GM19351 (cell line): ENCODE results near the gene EPHB2.
"Not testable (repeated sequence)": the region's sequence is repeated elsewhere in the genome, so short reads cannot be mapped to it uniquely, and the experiment has no call there.

Experiments used
- ATAC-seq: cut with Tn5 transposase; IDR thresholded peaks from one replicate; pipeline ENCODE4 v1.9.1; 2021; ENCODE audit warnings: mild to moderate bottlenecking, moderate library complexity; ENCODE audit not compliant: unreplicated experiment

The EPHB2 gene

DNA sequence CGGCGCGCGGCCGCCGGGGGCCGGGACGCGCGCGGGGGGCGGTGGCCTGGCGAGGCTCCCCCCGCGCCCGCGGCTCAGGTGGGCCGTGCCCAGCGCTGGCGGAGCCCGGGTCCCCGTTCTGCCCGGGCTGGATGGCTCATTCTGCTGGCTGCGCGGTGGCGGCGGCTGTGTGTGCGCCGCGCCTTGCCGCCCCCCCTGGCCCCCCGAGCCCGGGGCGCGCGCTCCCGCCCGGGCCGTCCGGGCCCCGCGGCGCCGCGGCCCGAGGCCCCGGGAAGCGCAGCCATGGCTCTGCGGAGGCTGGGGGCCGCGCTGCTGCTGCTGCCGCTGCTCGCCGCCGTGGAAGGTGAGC is at the start of gene EPHB2:
EPHB2 (plus strand) TSS at position 139 of the 349 bp plus-strand sequence; CDS start at position 283, 144 bp downstream.
- ATAC-seq, result no peak

DNA sequence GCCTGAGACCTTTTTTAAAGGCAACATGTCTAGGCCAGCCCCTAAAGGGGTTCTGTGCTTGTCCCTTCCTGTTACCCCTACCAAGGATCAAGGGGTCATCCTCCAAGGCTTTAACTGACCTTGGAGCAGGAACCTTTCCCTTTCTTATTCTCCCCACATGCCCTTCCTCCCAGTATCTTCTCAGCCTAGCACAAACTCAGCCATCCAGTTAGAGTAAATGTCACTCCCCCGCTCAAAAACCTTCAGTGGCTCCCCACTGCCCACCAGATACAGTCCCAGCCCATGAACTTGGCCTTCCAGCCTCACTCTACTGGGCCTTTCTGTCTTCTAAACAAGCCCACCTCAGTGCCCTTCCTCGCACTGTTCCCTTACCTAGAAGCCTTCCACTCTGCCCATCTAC is 48.8 kb upstream of the EPHB2 start:
- ATAC-seq, result no peak

DNA sequence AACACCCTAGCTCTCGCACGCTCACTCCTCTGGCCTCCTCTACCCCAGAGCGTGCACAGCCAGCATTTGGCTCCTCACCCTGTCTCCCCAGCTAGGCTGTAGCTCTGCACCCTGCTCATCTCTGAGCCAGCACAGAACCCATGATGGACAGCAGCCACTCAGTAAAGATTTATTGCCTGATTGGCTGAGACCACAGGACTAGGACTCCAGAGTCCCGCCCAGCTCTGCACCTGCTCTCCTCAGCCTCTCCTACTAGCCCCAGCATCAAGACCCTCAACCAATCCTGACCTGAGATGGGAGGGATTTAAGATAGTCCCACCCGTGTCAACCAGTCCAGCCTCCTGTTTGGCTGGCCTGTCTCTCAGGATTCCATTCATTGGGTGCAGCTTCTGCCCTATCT is 48.3 kb upstream of the EPHB2 start:
- no peak for ATAC-seq

DNA sequence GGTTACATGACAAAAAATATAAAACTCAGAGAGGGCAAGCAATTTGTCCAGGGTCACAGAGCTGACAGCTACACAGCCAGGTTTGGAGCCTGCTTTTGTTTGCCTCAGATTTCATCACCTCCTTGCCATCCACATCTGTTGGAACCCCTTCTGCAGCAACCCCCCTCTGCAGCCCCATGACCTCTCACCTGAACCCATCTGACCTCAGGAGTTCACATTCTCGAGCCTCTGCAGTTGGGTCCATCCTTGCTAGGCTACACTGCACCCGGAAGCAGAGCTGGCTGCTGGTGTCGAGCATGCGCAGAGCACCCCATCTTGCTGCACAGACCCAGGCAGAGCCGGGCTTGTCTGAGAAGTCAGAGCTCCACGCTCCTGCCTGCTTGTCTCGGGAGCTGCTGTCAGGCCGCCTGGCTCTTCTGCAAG is 47.6 kb upstream of the EPHB2 start:
- no peak for ATAC-seq

DNA sequence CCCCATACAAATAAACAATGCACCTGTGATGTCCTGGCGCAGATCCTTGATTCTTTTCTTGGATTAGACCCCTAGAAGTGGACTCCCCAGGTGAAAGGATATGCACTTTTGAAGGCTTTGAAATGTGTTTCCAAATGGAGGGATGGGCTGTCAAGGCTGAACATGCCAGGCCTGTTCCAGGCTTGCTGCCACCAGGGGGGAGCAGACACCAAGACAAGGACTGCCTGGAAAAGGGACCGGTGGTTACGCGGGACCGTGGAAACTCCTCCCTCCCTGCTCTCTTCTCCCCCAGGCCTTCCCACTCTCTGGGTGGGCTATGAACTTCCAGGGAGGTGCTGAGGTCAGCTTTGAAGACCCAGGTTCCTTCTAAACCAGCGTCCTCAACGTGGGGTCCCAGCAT is 44.9 kb upstream of the EPHB2 start:
- no peak for ATAC-seq

DNA sequence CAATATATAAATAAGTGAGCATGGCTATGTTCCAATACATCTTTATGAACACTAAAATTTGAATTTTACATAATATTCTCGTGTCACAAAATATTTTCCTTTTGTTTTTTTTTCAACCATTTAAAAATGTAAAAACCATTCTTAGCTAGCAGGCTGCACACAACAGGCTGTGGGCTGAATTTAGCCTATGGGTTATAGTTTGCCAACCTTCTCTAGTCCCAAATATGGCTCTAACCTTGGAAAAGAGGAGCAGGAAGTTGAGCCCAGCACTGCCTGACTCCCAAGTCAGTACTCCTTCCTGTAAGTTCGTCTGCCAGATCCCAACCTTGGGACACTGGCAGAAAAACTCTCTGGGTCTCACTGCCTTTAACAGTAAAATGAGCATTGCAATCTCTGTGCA is 44.2 kb upstream of the EPHB2 start:
- ATAC-seq, result no peak

DNA sequence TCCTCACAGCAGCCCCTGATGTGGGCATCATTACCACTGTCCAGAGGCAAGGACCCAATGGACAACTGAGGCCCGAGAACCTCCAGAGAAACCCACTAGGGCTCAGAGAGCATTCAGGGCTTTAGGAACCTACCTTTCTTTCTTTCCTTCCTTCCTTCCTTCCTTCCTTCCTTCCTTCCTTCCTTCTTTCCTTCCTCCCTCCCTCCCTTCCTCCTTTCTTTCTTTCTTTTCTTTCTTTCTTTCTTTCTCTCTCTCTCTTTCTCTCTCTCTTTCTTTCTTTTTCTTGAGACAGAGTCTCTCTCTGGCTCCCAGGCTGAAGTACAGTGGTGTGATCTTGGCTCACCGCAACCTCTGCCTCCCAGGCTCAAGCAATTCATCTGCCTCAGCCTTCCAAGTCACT is 41.8 kb upstream of the EPHB2 start:
- ATAC-seq, result not testable (repeated sequence)

DNA sequence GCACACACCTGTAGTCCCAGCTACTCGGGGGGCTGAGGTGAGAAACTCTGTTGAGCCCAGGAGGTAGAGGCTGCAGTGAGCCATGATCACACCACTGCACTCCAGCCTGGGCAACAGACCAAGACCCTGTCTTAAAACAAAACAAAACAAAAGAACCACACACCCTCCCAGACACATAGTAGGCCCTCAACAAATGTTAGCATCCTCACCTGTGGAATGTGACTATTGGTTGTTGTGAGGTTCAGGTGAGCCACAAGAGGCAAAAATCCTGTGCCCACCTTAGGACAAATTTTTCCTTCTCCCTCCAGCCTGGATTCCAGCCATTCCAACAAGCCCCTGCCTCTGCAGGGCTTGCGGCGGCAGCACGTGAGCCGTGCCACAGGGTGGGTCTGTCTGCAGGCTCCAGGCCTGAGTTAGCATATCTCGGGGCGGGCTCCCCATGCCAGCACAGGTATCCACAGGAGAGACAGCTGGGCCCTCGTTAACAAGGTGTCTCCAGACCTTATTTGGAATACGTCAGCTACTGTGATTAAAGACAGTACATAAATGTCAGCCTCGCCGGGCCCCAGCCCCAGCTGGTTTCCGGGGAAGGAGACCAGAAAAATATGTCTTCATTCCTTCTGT is 40.2 kb upstream of the EPHB2 start:
- no peak for ATAC-seq

DNA sequence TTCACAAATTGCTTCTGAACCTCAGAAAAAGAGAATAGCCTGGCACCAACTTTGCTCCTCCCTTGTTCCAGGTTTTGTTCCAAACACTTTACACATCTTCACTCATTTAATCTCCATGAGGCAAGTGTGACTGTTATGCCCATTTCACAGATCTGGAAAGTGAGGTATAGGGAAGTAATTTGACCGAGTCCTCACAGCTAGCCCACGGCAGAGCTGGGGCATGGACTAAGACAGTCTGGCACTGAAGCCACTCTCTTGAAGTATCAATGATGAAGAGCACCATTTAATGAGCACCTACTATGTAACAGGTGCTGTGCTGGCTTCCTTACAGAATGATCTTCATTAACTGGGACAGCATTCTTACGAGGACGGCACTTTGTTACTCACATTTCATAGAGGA is 38.6 kb upstream of the EPHB2 start:
- ATAC-seq, result no peak

DNA sequence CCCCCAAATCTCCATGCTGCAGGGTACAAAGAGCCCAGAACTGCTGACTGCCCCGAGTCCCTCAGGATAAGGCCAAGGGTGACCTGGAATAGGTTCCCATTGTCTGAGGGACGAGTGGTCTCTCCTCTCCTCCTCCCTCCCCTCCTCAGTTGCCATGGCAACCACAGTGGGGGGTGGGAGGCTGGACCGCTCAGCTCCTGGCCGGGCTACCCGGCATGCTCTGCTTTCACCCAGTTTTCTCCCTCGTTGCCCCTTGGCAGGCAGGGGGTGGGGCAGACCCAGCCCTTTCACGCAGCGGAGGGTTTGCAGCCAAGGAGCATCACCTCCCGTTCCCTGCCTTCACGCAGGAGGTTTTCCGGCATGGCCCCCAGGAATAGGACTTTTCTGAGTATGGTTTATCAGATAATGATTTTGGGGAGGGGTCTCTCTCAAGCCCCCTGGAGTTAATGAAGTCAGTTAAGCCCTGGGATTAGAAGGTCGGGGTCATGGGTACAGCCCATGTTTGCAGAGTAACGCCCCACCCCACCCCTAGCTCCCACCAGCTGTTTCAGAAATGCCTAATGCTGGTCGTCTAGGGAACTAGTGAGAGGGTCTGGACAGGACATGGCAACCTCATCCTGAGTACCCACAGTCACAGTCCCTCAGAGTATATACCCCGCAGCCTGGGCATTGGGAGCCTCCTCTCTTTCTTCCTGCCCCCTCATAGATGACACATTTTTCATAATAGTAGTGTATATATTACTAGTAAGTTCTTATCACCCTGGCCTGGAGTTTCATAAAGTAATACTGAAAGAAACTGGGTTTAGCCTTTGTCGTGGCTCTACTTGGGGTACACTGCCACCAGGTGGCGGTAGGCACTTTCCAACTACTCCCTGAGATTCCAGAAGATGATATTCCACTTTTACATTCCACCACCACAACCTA is 36.9 kb upstream of the EPHB2 start:
- ATAC-seq, result no peak

DNA sequence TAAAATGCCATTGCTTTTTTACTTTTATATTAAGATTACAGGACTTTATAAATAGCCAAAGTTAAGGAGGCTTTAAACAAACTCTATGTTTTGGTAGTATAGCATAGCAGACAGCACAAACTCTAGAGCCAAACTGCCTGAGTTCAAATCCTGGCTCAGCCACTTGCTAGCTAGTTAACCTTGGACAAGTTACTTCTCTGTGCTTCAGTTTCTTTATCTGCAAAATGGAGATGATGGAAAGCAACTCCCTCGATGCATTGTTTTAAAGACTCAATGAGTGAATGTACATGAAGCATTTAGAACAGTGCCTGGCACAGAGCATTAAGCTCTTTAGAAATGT is 36.3 kb upstream of the EPHB2 start:
- no peak for ATAC-seq

DNA sequence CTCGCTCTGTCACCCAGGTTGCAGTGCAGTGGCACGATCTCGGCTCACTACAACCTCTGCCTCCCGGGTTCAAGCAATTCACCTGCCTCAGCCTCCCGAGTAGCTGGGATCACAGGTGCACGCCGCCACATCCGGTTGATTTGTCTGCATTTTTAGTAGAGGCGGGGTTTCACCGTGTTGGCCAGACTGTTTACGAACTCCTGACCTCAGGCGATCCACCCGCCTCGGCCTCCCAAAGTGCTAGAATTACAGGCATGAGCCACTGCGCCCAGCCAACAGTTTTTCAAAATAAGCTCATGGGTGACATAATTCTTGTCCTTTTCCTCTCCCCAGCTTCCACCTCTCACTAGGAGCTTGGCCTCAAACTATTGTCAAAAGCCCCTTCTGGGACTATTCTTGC is 34.5 kb upstream of the EPHB2 start:
- not testable (repeated sequence) for ATAC-seq

DNA sequence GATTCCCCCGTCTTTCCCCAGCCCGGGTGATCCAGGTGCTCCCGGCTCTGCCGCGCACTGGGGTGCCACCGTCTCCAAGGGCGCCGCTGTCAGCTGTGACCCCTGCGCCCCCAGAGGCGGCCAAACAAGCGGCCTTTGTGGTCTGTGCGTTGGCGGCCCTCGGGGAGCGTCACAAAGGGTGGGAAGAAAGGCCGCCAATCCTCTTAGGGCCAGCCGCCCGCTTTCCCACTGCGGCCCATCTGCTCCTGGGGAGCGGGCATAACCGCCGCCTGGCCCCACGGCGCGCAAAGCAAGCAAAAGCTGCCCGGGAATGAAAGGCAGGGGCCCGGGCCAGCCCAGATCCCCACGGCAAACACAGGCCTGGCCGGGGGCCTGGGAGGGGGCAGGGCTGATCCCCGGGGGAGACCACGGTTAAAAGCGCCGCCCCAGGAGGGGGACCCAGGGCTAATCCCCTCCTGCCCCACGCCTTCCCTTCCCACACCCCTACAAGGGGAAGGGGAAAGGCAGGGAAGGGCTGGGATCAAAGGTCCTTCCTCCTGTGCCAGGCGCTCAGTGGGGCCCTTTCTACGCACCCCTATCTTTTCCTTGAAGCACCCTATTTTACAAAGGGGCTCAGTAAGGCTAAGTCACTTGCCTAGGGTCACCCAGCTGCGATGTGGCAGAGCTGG is 33.6 kb upstream of the EPHB2 start:
- no peak for ATAC-seq

DNA sequence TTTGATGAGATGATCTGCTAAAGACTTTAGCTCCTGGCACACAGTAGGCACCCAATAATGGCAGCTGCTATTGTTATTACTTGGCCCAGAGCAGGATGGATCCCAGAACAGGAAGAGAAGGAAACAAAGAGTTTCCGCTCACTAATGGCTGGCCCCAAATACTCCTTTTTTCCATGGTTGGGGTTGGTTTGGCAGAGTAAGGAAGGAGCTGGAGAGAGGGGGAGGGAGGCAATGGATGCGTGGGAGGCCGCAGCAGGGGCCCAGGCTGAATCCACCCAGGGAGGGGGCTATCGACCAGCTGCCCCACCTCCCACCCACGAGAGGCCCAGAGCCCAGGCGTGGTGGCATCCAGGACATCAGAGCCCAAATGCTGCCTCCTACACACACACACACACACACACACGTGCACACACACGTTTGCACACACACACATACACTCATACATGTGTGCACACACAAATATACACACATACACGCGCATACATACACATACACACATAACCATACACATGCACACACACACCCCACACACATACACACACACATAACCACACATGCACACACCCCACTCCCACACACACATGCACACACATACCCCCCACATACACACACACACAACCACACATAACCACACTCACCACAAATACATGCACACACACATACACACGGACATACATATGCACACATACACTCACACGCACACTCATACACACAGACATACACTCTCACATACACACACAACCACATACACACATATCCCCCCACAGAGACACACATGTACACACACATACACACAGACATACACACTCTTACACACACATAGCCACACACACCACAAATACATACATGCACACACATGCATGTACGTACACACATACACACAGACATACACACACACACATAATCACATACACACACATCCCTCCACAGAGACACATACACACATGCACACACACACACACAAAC is 32.4 kb upstream of the EPHB2 start:
- ATAC-seq, result no peak

DNA sequence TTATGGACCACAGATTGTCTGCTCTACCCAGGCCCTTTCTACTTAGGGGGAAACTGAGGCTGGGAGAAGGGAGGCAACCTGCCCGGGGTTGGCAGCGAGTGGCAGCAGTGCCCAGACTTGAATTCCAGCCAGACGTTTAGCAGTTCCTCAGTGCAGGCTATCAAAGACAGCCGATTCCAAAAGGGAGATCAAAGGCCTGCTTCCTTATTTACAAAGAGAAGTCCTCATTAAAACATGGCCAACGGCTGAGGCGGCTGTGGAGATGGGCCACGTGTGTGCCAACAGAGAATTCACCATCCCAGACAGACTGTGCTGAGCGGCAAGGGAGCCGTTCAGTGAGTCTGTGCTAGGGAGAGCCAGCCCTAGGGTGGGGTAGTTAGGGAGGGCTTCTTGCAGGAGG is 29.9 kb upstream of the EPHB2 start:
- ATAC-seq, result no peak

DNA sequence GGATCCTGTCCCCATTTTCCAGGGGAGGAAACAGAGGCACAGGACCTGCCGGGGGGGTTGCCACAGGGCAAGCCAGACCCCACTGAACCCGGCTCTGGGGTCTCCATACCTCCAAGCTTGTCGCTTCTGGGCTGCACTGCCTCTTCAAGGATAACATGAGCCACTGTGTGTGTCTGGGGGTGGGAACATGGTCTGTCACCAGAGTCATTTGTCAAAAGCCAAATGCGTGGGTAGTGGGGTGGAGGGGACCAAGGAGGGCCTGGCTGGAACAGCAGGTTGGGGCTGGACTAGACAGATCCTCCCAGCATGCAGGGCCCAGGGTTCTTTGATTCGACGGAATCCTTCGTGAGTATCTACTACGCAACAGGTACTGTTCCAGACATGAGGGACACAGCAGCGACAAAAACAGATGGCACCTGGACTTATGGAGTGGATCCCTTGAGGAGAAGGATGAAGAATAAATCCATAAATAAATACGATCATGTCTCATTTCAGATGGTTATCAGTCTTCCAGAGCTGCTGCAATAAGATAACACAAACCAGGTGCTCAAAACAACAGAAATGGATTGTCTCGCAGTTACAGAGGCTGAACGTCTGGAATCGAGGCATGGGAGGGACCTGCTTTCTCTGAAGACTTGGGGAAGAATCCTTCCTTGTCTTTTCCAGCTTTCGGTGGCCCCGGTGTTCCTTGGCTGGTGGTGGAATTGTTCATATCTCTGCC is 28.9 kb upstream of the EPHB2 start:
- no peak for ATAC-seq

DNA sequence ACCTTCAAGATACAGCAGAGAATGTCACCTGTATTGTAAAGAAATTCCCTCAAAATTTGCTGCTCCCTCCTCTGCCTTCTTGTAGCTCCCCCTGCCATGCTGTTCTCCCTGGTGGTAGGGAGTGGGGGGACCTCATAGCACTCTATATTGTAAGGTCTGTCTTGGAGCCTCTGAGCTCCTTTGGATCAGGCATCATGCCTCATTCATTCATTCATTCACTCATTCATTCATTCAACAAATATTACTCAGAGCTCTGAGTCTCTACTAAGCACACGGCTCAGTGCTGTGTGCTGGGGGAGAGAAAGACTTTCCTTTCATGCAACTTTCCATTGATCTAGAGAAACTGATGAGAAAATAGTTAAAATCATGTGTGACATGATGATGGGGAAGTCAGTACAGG is 27.1 kb upstream of the EPHB2 start:
- no peak for ATAC-seq

DNA sequence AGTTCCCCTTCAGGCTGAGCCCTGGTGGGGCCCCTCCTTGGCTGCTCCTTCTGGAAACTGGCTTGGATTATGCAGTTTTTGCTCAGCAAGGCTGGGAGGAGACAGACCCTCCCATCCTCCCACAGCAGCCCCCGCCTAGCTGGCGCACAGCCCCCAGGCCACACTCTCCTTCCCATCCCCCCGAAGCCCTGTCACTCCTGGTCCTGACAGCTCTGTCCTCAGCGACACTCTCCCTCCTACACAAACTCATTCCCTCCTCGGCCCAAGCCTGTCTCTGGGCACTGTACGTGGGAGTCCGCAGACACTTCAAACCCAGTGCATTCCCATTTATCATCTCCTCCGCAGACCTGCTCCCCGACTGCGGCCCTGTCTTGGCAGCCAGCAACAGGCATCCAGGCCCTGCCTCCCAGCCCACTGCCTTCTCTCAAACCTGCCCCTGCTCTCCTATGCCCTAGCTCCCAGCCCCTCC is 25.0 kb upstream of the EPHB2 start:
- ATAC-seq, result no peak

DNA sequence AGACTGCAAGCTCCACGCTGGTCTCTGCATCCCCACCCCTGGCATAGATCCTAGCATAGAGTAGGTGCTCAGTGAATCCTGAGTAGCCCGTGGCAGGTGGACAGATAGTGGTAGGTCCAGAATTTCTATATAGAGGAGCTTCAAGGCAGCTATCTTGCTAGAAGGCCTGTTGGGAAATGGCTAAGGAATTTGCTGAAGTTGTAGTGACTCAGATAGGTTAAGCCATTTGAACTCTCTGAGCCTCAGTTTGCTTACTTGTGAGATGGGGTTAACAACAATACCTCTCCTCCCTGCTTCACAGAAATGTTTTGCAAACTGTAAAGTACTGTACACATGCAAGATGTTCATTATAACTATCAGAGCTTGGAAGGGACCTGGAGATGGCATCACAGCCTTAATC is 23.4 kb upstream of the EPHB2 start:
- ATAC-seq, result no peak

DNA sequence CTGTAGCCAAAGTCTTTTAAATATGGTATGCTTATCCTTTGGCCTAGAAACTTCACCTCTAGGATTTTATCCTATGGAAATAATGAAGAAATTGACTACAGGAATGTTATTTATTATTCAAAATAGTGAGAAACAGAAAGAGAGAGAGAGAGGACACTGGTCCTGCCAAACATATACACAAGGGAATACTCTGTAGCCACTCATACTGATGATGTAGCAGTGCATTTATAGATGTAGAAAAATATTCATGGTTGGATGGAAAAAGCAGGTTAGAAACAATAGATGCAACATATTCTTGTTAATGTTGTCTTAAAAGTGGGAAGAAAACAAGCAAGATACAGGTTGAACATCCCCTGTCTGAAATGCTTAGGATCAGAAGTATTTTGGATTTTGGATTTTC is 22.2 kb upstream of the EPHB2 start:
- no peak for ATAC-seq
